ENCODE data around the gene TAS2R4.
"Not testable (repeated sequence)": the region's sequence is repeated elsewhere in the genome, so short reads cannot be mapped to it uniquely, and the experiment has no call there.

TAS2R4 gene

DNA sequence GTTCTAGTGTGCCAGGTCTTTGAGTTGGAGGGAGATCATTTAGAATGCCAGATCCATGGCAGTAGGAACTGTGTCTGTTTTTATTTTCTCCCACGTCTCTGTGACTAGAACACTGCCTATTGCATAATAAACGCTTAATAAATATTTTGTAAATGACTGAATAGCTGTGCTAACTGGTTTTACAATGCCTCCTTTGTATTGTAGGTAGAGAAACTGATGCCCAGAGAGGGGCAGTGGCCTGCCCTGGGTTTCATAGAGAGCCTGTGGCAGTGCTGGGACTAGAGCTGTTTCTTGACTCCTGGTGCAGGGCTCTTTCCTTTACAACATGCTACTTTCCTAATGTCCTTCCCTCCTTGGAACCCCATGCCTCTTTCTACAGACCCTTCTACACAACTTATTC lies 16.1 kb downstream of the TAS2R4 start:
- no peak overlapping the region for H3K4me3 ChIP-seq (ENCODE audit: low read depth, low read length)
- POLR2A ChIA-PET = no interaction called here
- TF ChIP-seq, protein P1, sequence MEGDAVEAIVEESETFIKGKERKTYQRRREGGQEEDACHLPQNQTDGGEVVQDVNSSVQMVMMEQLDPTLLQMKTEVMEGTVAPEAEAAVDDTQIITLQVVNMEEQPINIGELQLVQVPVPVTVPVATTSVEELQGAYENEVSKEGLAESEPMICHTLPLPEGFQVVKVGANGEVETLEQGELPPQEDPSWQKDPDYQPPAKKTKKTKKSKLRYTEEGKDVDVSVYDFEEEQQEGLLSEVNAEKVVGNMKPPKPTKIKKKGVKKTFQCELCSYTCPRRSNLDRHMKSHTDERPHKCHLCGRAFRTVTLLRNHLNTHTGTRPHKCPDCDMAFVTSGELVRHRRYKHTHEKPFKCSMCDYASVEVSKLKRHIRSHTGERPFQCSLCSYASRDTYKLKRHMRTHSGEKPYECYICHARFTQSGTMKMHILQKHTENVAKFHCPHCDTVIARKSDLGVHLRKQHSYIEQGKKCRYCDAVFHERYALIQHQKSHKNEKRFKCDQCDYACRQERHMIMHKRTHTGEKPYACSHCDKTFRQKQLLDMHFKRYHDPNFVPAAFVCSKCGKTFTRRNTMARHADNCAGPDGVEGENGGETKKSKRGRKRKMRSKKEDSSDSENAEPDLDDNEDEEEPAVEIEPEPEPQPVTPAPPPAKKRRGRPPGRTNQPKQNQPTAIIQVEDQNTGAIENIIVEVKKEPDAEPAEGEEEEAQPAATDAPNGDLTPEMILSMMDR (IDR thresholded peaks at IDR 0.05; ENCODE audit: insufficient read depth, low read length, missing control alignments) = no peak
- CTCF ChIA-PET = no interaction called here
- DNase-seq (ENCODE audit: low read depth, low spot score) = no peak

DNA sequence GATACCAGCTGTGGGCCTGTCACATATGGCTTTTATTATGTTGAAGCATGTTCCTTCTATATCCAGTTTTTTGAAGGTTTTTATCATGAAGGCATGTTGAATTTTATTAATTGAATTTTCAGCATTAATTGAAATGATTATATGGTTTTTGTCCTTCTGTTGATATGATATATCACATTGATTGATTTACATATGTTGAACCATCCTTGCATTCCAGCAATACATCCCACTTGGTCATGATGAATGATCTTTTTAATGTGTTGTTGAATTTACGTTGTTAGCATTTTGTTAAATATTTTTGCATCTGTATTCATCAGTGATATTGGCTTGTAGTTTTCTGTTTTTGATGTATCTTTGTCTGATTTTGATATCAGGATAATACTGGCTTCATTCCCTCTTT lies 43.6 kb downstream of the TAS2R4 start:
- DNase-seq (ENCODE audit: low read depth, low spot score) = no peak
- TF ChIP-seq, protein P1 (IDR thresholded peaks at IDR 0.05; ENCODE audit: insufficient read depth, low read length, missing control alignments) = no peak
- POLR2A ChIA-PET = no interaction called here

DNA sequence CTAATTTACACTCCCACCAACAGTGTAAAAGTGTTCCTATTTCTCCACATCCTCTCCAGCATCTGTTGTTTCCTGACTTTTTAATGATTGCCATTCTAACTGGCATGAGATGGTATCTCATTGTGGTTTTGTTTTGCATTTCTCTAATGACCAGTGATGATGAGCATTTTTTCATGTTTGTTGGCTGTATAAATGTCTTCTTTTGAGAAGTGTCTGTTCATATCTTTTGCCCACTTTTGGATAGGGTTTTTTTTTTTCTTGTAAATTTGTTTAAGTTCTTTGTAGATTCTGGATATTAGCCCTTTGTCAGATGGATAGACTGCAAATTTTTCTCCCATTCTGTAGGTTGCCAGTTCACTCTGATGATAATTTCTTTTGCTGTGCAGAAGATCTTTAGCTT lies 46.0 kb downstream of the TAS2R4 start:
- DNase-seq (ENCODE audit: low read depth, low spot score); CTCF ChIA-PET; POLR2A ChIA-PET: not testable (repeated sequence)

More for the DNA sequence above, 43.6 kb downstream of the TAS2R4 start:
- H3K4me3 ChIP-seq (ENCODE audit: low read depth, low read length) = no peak overlapping the region
- CTCF ChIA-PET = no interaction called here

More for the DNA sequence above, 46.0 kb downstream of the TAS2R4 start:
- not testable (repeated sequence) for H3K4me3 ChIP-seq (ENCODE audit: low read depth, low read length)

Data from AG04449 (cell line).